B cell (primary cell): Measurements from ENCODE around the gene RPS15.

Experiments used
- EZH2 ChIP-seq: IDR thresholded peaks from 2 replicates; pipeline ENCODE4 v1.6.1; 2012; ENCODE audit warnings: borderline replicate concordance, low read depth, mild to moderate bottlenecking, moderate library complexity, low read length; ENCODE audit not compliant: insufficient read depth, poor library complexity, severe bottlenecking
- TF ChIP-seq, protein P1 (sequence below): fragments of 200-600 bp; IDR thresholded peaks from one replicate; pipeline ENCODE4 v1.8.0; 2022; ENCODE audit warnings: antibody characterized with exemption, mild to moderate bottlenecking

DNA sequence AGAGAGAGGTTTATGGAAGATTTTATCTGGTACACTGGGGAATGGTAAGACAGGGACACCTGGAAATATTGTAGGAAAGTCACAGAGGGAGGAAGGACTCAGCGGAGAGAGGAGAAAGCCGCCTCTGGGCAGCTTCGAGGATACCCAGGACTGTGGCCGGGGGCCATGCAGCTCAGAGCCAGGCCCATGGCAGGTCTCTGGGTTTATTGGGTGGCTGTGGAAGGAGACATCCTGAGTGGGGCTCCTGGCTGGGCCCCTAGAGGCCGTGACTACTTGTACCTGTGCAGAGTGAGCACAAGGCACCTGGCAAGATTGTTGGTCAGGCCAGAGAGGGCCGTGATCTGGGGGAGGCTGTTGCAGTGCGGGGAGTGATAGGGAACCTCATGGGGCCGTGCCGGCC, 27.4 kb upstream of the RPS15 start:
- TF ChIP-seq EZH2, result no peak
- TF ChIP-seq, protein P1, sequence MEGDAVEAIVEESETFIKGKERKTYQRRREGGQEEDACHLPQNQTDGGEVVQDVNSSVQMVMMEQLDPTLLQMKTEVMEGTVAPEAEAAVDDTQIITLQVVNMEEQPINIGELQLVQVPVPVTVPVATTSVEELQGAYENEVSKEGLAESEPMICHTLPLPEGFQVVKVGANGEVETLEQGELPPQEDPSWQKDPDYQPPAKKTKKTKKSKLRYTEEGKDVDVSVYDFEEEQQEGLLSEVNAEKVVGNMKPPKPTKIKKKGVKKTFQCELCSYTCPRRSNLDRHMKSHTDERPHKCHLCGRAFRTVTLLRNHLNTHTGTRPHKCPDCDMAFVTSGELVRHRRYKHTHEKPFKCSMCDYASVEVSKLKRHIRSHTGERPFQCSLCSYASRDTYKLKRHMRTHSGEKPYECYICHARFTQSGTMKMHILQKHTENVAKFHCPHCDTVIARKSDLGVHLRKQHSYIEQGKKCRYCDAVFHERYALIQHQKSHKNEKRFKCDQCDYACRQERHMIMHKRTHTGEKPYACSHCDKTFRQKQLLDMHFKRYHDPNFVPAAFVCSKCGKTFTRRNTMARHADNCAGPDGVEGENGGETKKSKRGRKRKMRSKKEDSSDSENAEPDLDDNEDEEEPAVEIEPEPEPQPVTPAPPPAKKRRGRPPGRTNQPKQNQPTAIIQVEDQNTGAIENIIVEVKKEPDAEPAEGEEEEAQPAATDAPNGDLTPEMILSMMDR, result no peak
